Anterior cingulate cortex (tissue), 58 donors: ENCODE measurements around the gene ABL1.
A peak's percentile ranks its signal among the peaks of the same experiment; 100 is the strongest.

Experiments
- DNase-seq, 58 donors: peaks; one replicate each; lab custom pipeline; 2025; lab: John Stamatoyannopoulos, UW

ABL1 gene

DNA sequence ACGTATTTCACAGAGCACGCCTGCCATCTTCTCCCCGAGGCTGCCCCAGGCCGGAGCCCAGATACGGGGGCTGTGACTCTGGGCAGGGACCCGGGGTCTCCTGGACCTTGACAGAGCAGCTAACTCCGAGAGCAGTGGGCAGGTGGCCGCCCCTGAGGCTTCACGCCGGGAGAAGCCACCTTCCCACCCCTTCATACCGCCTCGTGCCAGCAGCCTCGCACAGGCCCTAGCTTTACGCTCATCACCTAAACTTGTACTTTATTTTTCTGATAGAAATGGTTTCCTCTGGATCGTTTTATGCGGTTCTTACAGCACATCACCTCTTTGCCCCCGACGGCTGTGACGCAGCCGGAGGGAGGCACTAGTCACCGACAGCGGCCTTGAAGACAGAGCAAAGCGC, 51.9 kb downstream of the ABL1 start:
- no peak for DNase-seq

DNA sequence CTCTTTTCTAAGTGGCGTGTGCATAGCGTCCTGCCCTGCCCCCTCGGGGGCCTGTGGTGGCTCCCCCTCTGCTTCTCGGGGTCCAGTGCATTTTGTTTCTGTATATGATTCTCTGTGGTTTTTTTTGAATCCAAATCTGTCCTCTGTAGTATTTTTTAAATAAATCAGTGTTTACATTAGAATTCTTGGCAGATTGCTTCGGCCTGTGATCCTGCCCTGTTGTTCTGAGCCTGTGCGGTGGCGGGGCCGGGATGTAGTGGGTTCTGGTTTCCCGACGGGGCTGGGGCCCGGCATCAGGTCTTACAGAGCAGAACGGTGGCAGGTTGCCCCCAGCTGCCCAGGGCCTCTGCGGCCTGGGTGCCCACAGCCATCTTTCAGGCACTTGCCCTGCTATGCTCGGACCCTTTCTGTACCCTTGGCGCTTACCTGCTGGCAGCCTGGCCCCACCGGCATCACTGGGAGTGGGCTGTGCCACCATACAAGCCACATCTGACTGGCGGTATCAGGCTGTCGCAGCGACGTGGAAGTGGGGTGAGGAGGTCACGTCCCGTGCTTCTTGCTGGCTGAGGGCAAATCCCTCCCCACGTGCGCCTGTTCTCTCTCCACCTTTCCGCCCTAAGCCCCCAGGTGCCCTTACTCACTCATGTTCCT, 52.6 kb downstream of the ABL1 start:
- no peak for DNase-seq

DNA sequence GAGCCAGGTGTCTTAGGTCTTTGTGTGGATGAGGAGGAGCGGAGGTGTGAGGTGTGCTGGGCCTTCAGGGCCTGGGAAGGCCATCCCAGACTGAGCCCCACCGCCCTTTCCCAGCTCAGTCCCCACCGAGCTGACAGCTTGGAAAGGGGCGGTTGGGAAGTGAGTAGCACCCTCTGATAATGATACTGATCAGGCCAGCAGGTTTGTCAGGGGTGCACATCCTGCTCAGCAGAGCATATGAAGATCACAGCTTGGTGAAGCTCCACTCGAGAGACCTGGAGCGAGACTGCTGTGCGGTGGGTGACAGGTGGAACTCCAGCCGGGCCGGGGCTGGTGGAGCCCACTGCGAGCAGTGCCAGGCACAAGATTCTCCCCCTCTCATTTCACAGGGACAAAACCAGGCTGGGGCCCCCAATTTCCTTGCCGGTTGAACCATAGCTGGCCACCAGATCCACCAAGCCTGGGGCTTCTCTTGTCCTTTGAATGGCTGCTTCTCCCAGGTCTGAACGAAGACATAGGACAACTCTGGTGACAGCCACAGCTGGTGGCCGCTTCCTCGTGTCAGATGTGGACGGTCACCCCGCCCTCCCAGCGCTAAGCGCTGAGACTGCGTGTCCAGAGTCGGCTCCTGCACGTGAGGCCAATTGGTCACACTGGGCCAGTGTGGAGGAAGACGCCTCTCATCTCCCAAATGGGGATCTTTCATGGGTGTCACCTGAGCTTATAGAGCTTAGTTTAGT, 53.3 kb downstream of the ABL1 start:
- no peak for DNase-seq

DNA sequence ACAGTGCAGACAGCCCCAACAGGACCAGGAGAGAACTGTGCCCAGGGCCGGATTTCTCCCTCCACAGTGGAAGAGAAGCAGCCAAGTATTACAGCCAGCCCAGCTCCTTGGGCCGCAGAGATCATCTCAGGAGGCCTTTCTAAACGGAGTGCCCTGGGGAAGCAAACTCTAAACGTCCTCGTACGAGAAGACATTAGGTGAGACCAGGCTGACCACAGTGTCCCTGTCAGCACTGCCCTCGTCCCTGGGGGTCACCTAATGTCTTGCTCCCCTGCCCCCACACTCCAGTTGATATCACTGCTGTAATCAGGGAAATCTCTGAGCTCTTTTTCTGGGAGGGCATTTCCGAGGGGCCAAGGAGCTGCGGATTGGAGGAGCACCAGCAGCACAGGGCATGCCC, 55.1 kb downstream of the ABL1 start:
- no peak for DNase-seq

DNA sequence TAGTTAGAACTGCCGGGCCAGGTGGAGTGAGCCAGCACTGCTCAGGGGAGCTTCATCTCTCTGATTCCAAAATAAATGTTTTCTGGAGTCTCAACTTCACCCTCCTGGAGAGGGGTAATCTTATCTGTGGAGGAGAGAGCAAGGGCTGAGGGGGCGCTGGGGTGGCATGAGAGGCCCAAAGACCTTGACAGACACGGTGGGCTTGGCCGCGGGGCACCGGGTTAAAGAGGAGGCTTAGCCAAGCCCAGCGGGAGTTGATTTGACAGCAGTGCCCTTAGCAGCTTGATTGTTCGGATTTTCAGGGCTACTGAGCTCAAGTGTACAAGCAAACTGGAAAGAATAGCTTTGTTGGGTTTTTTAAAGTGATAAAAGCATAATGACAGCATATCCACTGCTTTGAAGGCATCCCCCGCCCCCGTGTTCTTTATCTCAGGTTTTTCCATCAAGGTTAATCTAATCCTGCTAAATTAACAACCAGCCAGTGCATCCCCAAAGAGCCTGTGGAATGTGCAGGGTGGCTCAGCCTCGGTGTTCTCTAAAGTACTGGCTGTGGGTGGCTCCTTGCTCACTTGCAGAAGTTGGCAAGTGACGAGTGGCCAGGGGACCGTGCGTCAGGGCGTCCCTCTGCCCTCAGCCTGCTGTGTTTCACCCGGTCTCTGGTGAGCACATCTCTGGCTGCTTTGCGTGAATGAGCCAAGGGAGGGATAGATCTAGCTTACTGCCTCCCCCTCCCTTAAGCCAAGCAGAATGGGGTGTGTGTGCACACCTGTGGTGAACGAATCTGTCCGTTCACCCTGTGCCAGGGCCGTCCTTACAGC, 56.0 kb downstream of the ABL1 start:
- no peak for DNase-seq

DNA sequence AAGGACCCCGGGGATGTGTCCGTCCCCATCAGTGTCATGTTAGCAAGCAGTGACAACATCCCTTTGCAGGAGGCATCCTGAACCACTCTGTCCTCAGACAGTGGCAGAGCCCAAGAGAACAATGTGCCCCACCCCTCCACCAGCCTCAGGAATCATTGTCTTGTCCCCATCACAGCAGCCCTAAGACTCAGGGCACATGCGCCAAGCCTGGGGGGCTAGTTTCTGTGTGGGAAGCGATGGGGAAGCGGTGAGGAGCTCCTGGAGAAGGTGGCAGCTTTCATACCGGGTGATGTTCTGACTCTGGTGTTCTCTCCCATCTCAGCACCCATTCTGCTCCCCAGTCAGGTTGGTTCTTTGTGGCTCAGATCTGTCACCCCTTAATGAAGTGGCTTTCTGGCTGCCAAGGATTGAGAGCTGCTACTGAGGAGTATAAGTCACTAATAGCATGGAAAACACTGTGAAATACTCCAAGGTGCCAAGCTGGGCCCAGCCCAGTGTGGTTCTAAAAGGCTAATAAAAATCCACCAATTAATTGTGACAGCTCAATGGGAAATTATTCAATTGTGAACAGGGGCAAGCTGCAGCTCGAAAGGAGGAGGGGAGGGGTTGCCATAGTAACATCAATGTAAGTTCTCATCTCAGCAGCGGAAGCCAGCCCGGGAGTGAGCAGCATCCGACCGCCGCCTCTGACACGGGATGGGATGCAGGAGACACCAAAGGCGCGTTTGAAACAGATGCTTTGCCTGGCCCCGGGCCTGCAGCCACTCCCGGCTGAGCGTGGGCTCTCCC, 56.8 kb downstream of the ABL1 start:
- DNase-seq, result peak in 32 of 58 donors; percentile 15 to 61 (median 36)

DNA sequence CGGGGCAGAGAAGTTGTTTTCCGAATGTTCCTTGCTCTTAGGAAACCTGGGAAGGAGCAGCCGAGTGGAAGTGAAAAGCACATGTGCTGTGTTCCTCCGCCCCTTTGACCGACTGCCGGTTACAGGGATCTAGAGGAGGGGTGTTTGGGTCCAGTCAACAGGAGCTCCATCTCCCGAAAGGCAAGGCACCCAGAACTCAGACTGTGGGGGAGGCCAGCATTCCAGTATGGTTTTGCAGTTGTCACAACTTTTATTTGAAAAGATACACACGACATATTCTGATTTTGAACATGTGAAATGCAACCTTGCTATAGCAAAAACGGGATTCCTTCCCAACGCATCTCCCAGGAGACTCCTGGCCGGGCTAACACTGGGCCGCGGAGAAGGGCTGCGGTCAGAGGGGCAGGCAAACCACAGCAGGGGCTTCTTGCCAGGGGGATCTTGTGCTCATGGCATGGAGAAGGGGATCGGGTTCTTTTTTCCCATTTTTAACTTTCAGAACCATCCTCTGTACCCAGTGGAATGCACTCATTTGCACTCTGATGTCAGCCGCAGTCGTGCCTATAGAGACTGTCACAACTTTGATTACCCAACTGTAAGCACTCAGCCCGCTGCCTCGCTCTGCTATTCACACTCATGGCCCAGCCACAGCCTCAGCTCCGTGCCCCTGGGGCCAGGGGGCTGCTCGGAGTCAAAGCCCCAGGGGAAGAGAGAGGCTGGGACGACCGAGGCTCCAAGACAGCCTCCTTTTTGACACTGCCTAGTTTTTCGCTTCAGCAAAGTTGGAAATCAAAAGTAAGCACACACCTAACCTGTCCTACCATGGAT, 57.6 kb downstream of the ABL1 start:
- DNase-seq, result peak in 1 of 58 donors; percentile 65

DNA sequence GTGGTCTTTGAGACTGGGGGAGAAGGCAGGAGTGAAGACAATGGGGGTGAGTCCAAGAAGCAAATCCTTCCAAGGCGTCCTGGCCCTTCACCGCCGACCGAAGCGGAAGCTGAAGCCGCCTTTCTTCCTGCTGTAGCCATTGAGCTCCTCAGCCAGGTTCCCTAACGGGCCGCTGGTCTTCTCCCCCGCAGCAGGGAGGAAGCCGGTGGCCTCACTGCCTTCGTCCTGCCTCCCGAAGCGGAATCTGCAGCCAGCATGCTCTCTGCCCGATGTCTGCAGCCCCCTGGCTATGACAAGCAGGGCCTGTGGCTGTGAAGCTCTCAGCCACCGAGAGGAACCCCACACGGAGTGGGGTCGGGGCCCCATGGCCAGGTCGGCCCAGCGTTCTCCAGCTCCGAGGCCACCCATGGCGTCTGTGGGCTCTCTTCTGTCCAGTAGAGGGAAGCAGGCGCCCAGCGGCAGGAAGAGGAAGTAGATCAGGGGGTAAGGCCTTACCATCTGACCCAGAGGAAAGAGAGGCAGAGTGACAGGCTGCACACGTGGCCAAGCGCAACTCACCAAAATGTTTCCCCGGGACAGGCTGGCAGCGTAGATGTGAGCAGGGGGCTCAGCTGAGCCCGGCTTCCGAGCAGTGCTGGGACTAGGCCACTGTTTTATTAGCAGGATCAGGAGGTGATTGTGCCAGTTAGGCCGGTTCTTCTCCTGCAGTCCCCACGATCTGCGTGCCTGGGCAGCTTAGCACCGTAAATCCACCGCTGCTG, 58.5 kb downstream of the ABL1 start:
- peak in 13 of 58 donors; percentile 12 to 46 (median 26) for DNase-seq

DNA sequence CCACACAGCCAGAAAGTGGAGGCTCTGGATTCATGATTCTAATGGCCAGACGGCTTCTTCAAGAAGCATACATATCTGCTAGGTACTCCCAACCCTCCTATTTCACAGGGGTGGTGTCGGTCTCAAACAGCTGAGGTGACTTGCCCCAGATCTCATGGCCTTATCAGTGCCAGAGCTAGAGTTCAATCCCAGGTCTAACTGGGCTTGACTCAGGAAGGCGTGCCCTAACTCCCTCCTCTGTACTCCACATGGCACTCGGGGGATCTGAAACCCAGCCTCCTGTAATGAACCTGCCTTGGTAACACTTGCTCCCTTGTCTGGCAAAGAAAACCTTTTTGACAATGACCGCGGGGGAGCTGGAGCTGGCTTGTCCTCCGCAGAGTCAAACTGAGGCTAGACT, 59.5 kb downstream of the ABL1 start:
- DNase-seq, result no peak

DNA sequence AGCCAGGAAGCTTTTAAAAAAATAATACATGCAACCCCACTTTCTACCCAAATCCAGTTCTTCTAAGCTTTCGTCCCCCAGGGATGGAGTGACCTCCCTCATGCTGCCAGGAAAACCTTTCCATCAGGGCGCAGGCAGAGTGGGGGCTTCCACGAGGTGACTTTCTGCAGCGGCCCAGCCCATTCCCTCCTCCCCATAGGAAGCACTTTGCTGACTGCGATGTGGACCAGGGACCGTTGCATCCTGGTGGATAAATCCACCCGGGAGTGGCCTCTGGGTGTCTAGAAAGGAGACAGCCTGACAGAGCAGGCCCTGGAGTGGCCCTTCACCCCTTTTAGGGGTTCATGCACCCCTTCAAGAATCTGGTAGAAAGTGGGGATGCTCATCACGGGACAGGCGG, 60.0 kb downstream of the ABL1 start:
- no peak for DNase-seq

DNA sequence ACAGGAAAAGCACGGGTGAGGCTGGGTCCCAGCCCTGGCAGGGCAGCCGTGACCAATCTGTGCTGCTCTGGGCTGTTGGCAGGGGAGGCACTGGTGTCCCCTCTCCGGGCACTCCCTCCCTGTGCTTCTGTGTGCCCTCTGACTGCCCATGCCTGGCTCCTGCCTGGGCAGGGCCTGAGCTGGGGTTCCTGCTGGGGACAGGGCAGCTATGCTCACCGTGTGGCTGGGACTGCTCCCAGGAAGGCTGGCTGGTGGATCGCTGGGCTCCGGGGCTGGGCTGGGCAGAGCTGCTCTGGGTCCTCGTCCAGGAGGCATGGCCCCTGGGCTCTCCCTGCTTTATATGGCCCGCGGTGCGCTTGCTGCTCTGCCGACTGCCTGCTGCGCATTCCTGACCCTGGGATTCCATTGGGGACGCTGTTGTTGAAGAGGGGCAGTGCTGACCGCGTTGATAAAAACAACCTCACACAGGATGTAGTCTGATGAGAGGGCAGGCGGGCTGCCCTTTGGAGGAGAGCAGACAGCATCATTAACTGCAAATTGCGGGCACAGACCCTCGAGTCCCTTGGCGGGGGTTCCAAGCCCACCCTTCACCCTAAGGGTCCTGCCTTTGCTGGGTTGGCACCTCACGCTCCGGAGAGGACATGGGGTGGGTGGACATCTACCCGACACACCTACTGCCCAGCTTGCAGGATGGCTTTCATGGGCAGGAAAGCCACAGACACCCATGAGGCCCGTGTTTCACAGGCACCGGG, 60.6 kb downstream of the ABL1 start:
- peak in 1 of 58 donors; percentile 23 for DNase-seq

DNA sequence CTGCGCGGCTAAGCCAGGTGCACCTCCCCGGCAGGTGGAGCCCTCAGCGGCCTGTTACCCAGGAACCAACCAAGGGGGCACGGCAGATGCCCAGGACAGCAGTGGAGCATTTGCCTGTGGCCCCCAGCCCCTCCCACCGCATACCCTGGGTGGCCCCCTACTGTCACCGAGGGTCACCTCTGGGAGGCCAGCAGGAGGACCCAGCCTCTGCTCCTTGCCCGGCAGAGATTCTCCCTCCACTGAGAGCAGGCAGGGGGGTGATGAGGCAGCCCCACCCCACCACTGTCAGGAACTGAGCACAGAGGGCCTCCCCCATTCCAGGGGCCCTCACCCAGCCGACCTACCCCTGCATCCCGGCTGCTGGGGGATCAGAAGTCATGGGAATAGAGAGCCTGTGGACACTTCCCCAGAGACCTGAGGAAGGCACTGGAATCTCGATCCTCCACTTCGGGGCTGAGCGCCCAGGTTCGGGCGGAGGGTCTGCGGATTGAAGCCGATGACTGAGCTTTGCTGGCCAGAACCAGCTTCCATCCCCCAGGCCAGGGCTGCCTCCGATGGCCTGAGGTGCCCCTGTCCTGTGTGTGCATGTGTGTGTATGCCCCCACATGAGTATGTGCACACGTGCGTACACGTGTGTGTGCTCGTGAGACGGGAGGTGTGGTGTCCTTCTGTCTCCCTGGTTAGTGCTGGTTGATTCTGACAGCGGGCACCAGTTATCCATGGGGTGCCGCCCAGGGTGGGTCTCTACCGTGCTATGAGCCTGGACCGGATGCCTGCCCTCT, 61.4 kb downstream of the ABL1 start, which contains the start of gene QRFP:
QRFP (minus strand) TSS at position 580 of the 782 bp plus-strand sequence. CDS start 2,974 bp downstream, outside the sequence.
- DNase-seq, result no peak

DNA sequence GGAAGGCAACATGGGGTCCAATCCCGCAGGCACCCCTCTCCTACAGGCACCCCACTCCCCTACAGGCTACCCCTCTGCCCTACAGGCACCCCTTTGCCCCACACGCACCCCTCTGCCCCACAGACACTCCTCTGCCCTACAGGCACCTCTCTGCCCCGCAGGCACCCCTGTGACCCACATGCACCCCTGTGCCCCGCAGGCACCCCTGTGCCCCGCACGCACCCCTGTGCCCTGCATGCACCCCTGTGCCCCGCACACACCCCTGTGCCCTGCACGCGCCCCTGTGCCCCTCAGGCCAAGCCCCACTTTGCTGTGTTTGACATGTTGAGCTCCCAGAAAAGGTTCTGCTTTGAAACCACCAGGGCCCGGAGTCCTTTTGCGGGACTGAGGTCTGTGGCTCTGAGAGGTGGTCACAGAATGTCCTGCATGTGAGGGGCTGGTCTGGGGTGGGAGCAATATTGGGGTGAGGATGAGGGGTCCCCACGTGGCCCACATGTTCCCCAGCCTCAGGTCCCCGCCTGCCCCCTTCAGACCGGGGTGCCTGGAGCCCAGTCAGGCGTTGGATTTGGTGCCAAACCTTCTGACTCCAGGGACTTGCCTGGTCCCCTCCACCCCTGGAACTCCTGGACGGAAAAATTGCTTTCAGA, 62.2 kb downstream of the ABL1 start:
- no peak for DNase-seq

DNA sequence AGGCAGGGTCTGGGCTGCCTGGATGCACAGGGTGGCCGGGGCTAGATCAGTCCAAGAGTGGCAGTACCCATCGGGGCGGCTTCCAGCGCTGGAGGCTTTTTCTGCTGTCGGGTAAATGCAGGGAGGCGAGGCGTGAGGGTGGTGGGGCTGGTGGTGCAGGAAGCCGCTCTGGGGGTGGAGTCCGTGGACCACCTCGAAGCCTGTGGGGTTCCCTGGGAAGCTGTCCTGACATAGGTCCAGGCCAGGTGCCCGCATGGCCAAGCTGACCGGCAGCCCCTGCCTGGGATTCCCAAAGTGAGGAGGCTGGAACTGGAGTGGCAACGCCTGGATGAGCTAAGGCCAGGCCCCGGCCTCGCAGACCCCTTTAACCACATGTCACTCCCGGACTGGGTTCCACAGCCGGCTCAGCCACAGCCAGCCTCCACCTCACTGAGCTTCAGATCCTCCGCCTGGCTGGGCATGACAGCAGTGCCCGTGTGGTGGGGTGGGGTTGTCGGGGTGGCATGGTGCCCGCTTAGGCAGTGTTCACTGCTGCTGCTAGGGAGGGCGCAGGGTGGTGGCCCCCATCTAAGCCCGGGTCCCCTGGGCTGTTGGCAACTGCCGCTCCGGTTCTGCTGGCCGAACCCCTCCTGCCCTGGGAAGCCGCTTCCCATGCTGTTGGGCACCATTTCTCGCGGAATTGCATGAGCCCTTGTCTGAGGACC, 62.9 kb downstream of the ABL1 start:
- no peak for DNase-seq

DNA sequence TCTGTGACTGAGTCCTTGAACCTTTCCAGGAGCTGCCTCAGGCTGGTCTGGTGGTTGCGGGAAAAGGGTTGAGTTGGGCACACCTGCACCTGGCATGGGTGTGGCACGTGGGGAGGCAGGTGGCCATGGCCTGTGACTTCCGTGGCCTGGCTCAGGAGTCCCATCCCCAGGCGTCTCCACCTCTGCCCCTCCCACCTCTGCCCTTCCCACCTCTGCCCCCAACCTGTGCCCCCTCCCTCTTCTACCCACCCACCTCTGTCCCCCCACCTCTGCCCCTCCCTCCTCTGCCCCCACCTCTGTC, 63.4 kb downstream of the ABL1 start:
- no peak for DNase-seq

DNA sequence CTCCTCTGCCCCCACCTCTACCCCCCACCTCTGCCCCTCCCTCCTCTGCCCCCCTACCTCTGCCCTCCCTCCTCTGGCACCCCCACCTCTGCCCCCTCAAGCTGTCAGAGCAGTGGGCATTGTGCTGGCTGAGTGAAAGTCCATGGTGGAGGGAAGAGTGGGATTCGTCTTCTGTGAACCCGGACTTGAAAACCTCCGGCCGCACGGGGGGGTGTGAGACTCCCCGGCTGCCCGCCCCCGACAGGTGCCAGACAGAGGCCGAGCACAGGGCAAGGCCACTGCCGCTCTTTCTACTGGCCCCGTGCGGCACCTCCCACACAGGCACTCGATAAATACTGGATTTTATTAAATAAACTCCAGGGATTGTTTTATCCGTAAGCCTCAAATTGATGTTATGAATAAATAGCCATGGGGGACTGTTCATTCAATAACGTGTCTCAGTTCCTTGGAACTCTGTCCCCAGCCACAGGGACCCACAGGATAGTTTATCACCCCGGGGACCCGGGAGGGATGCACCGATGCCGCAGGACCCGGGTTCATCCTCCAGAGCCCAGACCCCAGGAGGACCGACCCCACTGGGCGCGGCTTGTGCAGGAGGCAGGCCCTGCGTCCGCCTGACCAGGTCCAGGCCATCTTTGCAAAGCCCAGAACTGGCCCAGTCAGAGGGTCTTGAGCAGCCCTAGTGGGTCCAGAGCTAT, 64.1 kb downstream of the ABL1 start:
- DNase-seq, result no peak
